Endothelial cell of umbilical vein (primary cell): Measurements from ENCODE around the gene CEP68. TPM values are rescaled to one million over a fixed set of nuclear protein-coding genes. Genes with fewer than 3 reads are reported as not detected.

ENCODE experiments used
- BruUV-seq: library from RNA; stranded (reverse); fragments of 400-500 nt; replicated peaks from 2 replicates; lab custom pipeline; 2021; lab: Mats Ljungman, UMichigan
- CTCF ChIA-PET: fragments of 300-600, 350-600 bp; sonication (Branson Sonifier 250); formaldehyde crosslinking; loops from one replicate; lab custom pipeline; 2021; ENCODE audit warnings: antibody characterized with exemption, inconsistent platforms; lab: Charles Lee
- POLR2A ChIA-PET: fragments of 300-600, 350-600 bp; sonication (Branson Sonifier 250); formaldehyde crosslinking; loops from one replicate; lab custom pipeline; 2021; ENCODE audit warnings: antibody characterized with exemption, inconsistent platforms; lab: Charles Lee
- DNase-seq: peaks from one replicate; pipeline ENCODE4 v3.0.0-alpha.2; 2011; ENCODE audit warnings: low read depth, low spot score
- FAIRE-seq: peaks from 2 replicates; lab custom pipeline; 2011; peaks lifted over from hg19 to GRCh38; lab: Jason Lieb, UNC
- H2AFZ ChIP-seq: 2 replicates; pipeline ENCODE4 v1.6.0; 2012; ENCODE audit warnings: low read depth, low read length, control low read depth, inconsistent platforms
- H3K27ac ChIP-seq: 2 replicates; pipeline ENCODE4 v1.5.1; 2011; ENCODE audit warnings: low read depth, mild to moderate bottlenecking, control low read depth, low read length, moderate library complexity; ENCODE audit not compliant: insufficient read depth
- H3K27me3 ChIP-seq, 2 experiments: 2 replicates each; pipeline versions ENCODE4 v1.6.0 to v1.6.1; 2011; ENCODE audit warnings: low read length in 2 of 2, mixed read lengths in 1 of 2; ENCODE audit not compliant: control insufficient read depth in 2 of 2, insufficient read depth in 2 of 2
- H3K36me3 ChIP-seq, 2 experiments: 2 replicates in 1 of 2; 3 replicates in 1 of 2; pipeline ENCODE4 v1.5.1; 2011; ENCODE audit warnings: low read length in 2 of 2, mild to moderate bottlenecking in 1 of 2, moderate library complexity in 1 of 2; ENCODE audit not compliant: control insufficient read depth in 2 of 2, insufficient read depth in 2 of 2; ENCODE audit errors: extremely low read depth in 1 of 2
- H3K4me1 ChIP-seq: 3 replicates; pipeline ENCODE4 v1.5.1; 2011; ENCODE audit warnings: mild to moderate bottlenecking, low read length; ENCODE audit not compliant: control insufficient read depth, insufficient read depth; ENCODE audit errors: extremely low read depth
- H3K4me2 ChIP-seq: 2 replicates; pipeline ENCODE4 v1.6.1; 2011; ENCODE audit warnings: low read length, control low read depth, mixed read lengths; ENCODE audit not compliant: insufficient read depth
- H3K4me3 ChIP-seq, 3 experiments: fragments of 200-600 bp in 1 of 3; sonication (generic), shearing (Covaris generic) in 1 of 3; replicated peaks in 1 of 3; 2 replicates each; pipeline ENCODE4 v1.5.1; 2011 to 2016; ENCODE audit warnings: control low read depth in 3 of 3, low read length in 3 of 3, mild to moderate bottlenecking in 2 of 3, inconsistent platforms in 1 of 3, low read depth in 1 of 3, moderate library complexity in 1 of 3; ENCODE audit not compliant: insufficient read depth in 1 of 3
- H3K79me2 ChIP-seq: 2 replicates; pipeline ENCODE4 v1.6.0; 2012; ENCODE audit warnings: low read length, inconsistent platforms; ENCODE audit not compliant: control insufficient read depth, insufficient read depth
- H3K9ac ChIP-seq: replicated peaks from 2 replicates; pipeline ENCODE3; 2011; ENCODE audit warnings: low read length, control low read depth; ENCODE audit not compliant: insufficient read depth; ENCODE audit errors: extremely low read depth
- H3K9me1 ChIP-seq: replicated peaks from 3 replicates; pipeline ENCODE4 v1.6.0; 2011; ENCODE audit warnings: mild to moderate bottlenecking, low read length; ENCODE audit not compliant: control insufficient read depth, insufficient read depth; ENCODE audit errors: extremely low read depth
- H3K9me3 ChIP-seq: replicated peaks from 2 replicates; pipeline ENCODE4 v1.5.1; 2012; ENCODE audit warnings: low read length, inconsistent platforms; ENCODE audit not compliant: control insufficient read depth, insufficient read depth
- H4K20me1 ChIP-seq: replicated peaks from 2 replicates; pipeline ENCODE3; 2011; ENCODE audit warnings: mild to moderate bottlenecking, low read length; ENCODE audit not compliant: control insufficient read depth, insufficient read depth; ENCODE audit errors: extremely low read depth
- EZH2 ChIP-seq: IDR thresholded peaks from 2 replicates; pipeline ENCODE4 v1.6.1; 2012; ENCODE audit warnings: borderline replicate concordance, low read depth, mild to moderate bottlenecking, moderate library complexity, low read length, inconsistent platforms; ENCODE audit not compliant: severe bottlenecking
- FOS ChIP-seq: IDR thresholded peaks from 2 replicates; pipeline ENCODE4 v1.6.1; 2011; ENCODE audit warnings: mild to moderate bottlenecking, low read length, moderate library complexity, borderline replicate concordance; ENCODE audit not compliant: insufficient read depth
- GATA2 ChIP-seq: IDR thresholded peaks from 2 replicates; pipeline ENCODE4 v1.7.0; 2011; ENCODE audit warnings: low read depth, mild to moderate bottlenecking, moderate library complexity, mixed read lengths, low read length; ENCODE audit not compliant: insufficient read length, insufficient read depth
- JUN ChIP-seq: IDR thresholded peaks from 2 replicates; pipeline ENCODE4 v1.6.1; 2011; ENCODE audit warnings: borderline replicate concordance, low read depth; ENCODE audit not compliant: insufficient read length, insufficient read depth
- MYC ChIP-seq: IDR thresholded peaks from one replicate; pipeline ENCODE4 v1.6.1; 2011; ENCODE audit warnings: mild to moderate bottlenecking, low read depth, low read length
- POLR2A ChIP-seq: IDR thresholded peaks from 2 replicates; pipeline ENCODE4 v1.6.1; 2012; ENCODE audit warnings: low read depth, mild to moderate bottlenecking, control low read depth, low read length
- POLR2AphosphoS5 ChIP-seq: IDR thresholded peaks from 2 replicates; pipeline ENCODE4 v1.6.1; 2012; ENCODE audit warnings: low read depth, mild to moderate bottlenecking, control low read depth, low read length, moderate library complexity; ENCODE audit not compliant: insufficient read depth
- dilution Hi-C: fragments of 300-500 bp; cut with MboI; formaldehyde crosslinking; loops from one replicate; pipeline ENCODE4 v1.15.0; 2019; ENCODE audit warnings: low sequenced_read_pairs; ENCODE audit not compliant: extremely low pct_ligation_motif_present
- intact Hi-C: fragments of 100-400 bp; cut with micrococcal nuclease; formaldehyde crosslinking; loops from one replicate; pipeline ENCODE4 v1.10.0; 2022
- polyA plus RNA-seq, 4 experiments: library from polyadenylated mRNA; depleted of rRNA in 3 of 4; stranded (reverse) in 3 of 4; unstranded in 1 of 4; fragments of >200 nt; gene quantifications; 2 replicates each; pipeline versions ENCODE4 v1.2.1 to v1.2.3, GENCODE V29; 2011 to 2012; ENCODE audit warnings: missing spikeins in 1 of 4
- total RNA-seq: library from RNA; stranded (reverse); gene quantifications from 2 replicates; pipeline ENCODE4 v1.2.3, GENCODE V29; 2021
- TF ChIP-seq, protein P1 (sequence below): IDR thresholded peaks from 2 replicates; pipeline ENCODE4 v1.6.1; 2011; ENCODE audit not compliant: insufficient read depth, insufficient read length
- TF ChIP-seq, protein P2 (sequence below), 2 donors: IDR thresholded peaks; 1 replicate in 1 of 2; 2 replicates in 1 of 2; pipeline ENCODE4 v1.5.1; 2011; ENCODE audit warnings: low read length in 2 of 2, mild to moderate bottlenecking in 2 of 2, moderate library complexity in 2 of 2, control low read depth in 1 of 2, inconsistent platforms in 1 of 2, low read depth in 1 of 2; ENCODE audit not compliant: insufficient read depth in 1 of 2; ENCODE audit errors: extremely low read depth in 1 of 2

The CEP68 gene
- total and polyA plus RNA-seq, 2 donors (not counting 3 experiments of a cell fraction or from before 2014, with no cell fraction given) = 21.4 to 22.0 TPM

DNA sequence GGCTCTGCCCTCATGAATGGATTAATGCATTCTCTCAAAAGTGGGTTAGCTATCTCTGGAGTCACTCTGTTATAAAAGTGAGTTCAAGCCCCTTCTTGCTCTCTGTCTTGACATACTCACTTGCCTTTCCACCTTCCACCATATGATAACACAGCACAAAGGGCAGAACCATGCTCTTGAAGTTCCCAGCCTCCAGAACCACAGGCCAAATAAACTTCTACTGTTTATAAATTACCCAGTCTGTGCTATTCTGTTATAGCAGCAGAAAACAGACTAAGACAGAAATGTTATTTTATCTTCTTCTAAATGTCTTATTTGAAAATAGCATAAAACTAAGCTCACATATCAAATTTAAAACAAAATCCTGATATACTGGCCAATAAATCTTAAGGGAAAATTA lies 58.7 kb downstream of the CEP68 start:
- dilution Hi-C loops = no loop called here
- CTCF ChIA-PET = interaction anchor here (0.8 to 0.9 kb wide), 2 partner anchors 32 to 54 kb away, joined by 3 read pairs; no protein-coding TSS in a partner anchor
- peaks cover 45% of the 10 kb centered on the region for H4K20me1 ChIP-seq

More for the DNA sequence above, 58.7 kb downstream of the CEP68 start:
- POLR2A ChIA-PET = no interaction called here
- intact Hi-C loops = no loop called here
- TF ChIP-seq POLR2AphosphoS5 (no peak), FOS (no peak), EZH2 (no peak), POLR2A (no peak), GATA2 (no peak), JUN (no peak), MYC (no peak)
- TF ChIP-seq, protein P1, sequence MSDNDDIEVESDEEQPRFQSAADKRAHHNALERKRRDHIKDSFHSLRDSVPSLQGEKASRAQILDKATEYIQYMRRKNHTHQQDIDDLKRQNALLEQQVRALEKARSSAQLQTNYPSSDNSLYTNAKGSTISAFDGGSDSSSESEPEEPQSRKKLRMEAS = no peak
- TF ChIP-seq, protein P2, sequence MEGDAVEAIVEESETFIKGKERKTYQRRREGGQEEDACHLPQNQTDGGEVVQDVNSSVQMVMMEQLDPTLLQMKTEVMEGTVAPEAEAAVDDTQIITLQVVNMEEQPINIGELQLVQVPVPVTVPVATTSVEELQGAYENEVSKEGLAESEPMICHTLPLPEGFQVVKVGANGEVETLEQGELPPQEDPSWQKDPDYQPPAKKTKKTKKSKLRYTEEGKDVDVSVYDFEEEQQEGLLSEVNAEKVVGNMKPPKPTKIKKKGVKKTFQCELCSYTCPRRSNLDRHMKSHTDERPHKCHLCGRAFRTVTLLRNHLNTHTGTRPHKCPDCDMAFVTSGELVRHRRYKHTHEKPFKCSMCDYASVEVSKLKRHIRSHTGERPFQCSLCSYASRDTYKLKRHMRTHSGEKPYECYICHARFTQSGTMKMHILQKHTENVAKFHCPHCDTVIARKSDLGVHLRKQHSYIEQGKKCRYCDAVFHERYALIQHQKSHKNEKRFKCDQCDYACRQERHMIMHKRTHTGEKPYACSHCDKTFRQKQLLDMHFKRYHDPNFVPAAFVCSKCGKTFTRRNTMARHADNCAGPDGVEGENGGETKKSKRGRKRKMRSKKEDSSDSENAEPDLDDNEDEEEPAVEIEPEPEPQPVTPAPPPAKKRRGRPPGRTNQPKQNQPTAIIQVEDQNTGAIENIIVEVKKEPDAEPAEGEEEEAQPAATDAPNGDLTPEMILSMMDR (IDR thresholded peaks at IDR 0.05; ENCODE audit: extremely low read depth in 1 of 2, insufficient read depth in 1 of 2, low read depth in 1 of 2, low read length in 2 of 2) = no peak
- no peak overlapping the region for H3K27ac ChIP-seq
- DNase-seq = no peak
- no peak overlapping the region for H3K4me2 ChIP-seq
- no peaks in the 10 kb centered on the region for H3K36me3 ChIP-seq
- H3K9me1 ChIP-seq = peaks cover 5% of the 10 kb centered on the region
- no peak overlapping the region for H2AFZ ChIP-seq
- BruUV-seq = no TSS peak
- no peaks in the 10 kb centered on the region for H3K4me1 ChIP-seq
- peaks cover 98% of the 10 kb centered on the region for H3K79me2 ChIP-seq
- no peak overlapping the region for H3K9ac ChIP-seq
- H3K27me3 ChIP-seq = no peaks in the 10 kb centered on the region
- no peak overlapping the region for H3K4me3 ChIP-seq
- no peak for FAIRE-seq
- no peaks in the 10 kb centered on the region for H3K9me3 ChIP-seq
